SKM-1 treated with dmso at 0.1 percent for 144 hours (cell line): ENCODE measurements around the gene EEF1AKMT3.
A peak's percentile ranks its signal among the peaks of the same experiment; 100 is the strongest.

Source experiments
- DNase-seq: peaks from one replicate; lab custom pipeline; 2025; ENCODE audit not compliant: unreplicated experiment; lab: John Stamatoyannopoulos, UW

Gene EEF1AKMT3

GRCh38 chr12:57782243-57782607 lies 9.8 kb downstream of the EEF1AKMT3 start:
- no peak for DNase-seq

- peak; percentile 42 for DNase-seq
Measured at GRCh38 chr12:57782608-57783465, 10.4 kb downstream of the EEF1AKMT3 start, which contains the start of gene TSFM. Gene TSFM (plus strand): TSS chr12:57782787. CDS start chr12:57782802, 15 bp downstream.

DNA sequence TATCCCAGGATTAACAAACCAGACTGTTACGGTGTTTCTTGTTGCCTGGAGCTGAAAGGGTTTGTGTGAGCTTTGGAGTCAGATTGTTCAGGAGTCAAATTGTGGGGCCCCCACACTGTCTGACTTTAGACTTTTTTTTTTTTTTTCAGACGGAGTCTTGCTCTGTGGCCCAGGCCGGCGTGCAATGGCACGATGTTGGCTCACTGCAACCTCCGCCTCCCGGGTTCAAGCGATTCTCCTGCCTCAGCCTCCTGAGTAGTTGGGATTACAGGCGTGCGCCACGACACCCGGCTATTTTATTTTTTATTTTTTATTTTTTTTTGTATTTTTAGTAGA lies 11.0 kb downstream of the EEF1AKMT3 start:
- no peak for DNase-seq

DNA sequence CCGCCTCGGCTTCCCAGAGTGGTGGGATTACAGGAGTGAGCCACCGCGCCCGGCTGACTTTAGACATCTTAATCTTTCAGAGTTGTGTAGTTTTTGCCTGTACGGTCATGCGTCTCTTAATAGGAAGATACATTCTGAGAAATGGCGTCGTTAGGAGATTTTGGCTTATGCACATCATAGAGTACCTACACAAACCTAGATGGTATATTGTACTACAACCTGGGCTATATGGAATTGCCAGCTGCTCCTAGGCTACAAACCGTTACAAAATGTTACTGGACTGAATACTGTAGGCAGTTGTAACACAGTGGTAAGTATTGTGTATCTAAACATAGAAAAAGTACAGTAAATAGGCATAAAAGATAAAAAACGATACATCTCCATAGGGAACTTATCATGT lies 11.4 kb downstream of the EEF1AKMT3 start:
- DNase-seq = no peak

DNA sequence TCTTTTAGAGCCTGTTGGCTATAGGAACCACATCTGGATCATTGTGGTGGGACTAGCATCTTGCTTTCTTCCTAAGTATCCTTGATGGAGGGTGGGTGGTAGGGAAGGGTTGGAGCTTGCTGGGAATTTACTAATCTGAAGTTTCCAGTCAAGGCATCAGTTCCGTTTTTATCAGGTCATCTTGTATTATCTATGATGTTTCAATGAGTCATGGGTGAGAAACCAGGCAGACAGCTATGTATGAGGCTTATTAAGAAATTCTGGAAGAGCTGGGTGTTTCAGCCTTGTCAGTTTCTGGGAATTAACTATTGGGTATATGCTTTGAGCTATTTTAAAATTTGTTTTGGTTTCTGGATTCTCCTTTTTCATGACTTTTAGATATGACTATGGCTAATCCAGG lies 21.5 kb downstream of the EEF1AKMT3 start:
- no peak for DNase-seq

GRCh38 chr12:57795354-57795753 lies 22.9 kb downstream of the EEF1AKMT3 start:
- no peak for DNase-seq

GRCh38 chr12:57796996-57797395 lies 24.6 kb downstream of the EEF1AKMT3 start:
- no peak for DNase-seq

DNA sequence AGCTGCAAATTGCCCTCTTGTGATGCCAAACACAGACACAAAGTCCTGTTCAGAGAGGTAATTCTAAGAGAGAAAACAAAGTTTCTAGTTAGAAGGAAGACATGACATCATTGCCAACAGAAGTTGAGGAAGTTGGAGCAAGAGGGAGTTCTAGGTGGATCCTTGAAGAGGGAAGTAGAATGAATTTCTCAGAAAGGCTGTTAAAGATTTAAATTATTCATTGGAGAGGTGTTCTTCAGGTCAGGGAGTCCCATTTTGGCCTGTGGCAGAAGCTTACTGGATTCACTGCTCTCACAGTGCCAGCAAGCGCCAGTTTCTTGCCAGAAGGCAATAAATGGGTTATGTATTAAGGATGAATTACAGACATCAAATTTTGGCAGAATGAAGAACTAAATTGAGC lies 25.5 kb downstream of the EEF1AKMT3 start:
- DNase-seq = peak; percentile 24

- DNase-seq = no peak
Measured at GRCh38 chr12:57800965-57801364, 28.6 kb downstream of the EEF1AKMT3 start.

GRCh38 chr12:57802607-57803006 lies 30.2 kb downstream of the EEF1AKMT3 start:
- no peak for DNase-seq

DNA sequence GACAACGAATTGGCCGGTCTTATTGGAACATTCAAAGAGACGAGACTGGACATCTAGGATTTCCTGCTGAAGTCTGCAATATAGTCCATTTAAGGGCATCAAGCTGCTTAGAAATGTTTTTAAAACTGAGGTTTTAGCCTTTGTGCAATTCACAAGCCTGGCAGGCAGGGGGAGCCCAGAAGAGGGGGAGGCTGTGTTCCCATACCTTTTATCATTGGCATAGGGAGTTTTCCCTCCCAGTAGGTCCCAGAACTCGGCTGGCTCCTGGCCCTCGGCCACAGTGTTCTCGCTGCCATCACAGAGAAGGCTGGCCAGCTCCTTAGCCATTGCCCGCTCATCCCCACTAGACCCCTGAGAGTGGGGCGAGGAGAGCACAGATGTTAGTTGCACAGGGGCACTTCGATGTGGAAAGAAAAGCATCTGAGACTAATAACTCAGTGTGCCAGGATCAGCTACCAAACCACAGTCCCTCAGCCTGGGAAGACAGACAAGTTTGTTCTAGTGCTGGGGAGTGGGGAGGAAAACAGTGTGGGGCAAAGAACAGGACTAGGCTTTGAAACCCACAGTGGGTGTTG lies 31.0 kb downstream of the EEF1AKMT3 start:
- DNase-seq = peak; percentile 1

- no peak for DNase-seq
Measured at GRCh38 chr12:57806677-57807076, 34.3 kb downstream of the EEF1AKMT3 start.

DNA sequence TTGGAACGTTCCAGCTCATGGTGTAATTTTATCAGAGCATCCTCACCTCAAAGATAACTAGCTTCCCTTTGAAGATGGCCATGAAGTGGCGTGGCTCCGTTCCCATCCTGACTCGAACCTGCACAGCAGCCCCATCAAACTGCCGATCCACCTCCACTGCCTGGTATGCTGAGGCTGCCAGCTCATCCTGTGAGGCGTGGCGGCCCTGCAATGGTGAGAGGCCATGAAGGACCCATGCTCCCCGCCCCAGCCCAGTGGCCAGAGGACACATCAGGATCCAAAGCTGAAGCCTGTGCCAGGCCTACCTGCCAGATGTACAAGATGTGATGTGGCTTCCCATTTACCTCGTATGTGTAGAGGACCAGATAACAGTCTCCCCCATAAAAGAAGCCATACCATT lies 34.9 kb downstream of the EEF1AKMT3 start:
- no peak for DNase-seq

GRCh38 chr12:57808351-57808750 lies 35.9 kb downstream of the EEF1AKMT3 start:
- DNase-seq = no peak

DNA sequence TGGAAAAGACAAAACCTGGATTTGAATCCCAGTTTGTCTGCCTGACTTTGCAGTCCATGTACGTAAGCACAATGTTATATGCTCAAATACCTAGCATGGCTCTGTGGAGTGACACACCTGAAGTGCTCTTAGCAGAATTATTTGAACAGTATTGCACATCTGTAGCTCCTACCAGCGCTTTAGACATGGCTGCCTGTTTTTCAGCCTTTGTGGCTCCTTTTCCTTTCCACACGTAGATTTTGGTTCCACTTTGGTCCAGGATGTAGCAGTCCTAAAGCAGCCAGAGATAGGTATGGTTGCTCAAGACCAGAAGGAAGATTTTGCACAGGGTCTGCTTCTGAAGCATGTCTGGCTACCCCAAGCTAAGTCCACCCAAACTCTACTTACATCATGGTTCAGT lies 37.0 kb downstream of the EEF1AKMT3 start:
- no peak for DNase-seq

DNA sequence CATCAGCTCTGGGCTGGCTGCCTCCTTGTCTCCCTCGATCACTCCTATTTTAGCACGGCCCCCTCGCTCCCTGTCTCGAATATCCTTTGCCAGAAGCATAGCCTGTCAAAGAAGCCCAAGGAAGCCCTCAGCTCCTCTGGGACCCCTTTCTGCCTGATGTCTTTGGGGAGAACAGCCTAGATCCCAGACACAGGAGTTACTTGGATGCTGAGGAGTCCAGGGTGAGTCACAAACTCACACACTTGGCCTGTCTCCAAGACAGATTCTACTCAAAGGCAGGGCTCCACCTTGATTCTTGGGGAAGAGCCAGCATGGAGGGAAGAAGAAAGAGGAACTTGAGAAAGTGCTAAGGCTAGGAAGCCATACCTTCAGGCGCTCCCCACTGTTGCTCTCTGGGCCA lies 38.0 kb downstream of the EEF1AKMT3 start:
- no peak for DNase-seq

- no peak for DNase-seq
Measured at GRCh38 chr12:57811028-57811755, 38.8 kb downstream of the EEF1AKMT3 start.

DNA sequence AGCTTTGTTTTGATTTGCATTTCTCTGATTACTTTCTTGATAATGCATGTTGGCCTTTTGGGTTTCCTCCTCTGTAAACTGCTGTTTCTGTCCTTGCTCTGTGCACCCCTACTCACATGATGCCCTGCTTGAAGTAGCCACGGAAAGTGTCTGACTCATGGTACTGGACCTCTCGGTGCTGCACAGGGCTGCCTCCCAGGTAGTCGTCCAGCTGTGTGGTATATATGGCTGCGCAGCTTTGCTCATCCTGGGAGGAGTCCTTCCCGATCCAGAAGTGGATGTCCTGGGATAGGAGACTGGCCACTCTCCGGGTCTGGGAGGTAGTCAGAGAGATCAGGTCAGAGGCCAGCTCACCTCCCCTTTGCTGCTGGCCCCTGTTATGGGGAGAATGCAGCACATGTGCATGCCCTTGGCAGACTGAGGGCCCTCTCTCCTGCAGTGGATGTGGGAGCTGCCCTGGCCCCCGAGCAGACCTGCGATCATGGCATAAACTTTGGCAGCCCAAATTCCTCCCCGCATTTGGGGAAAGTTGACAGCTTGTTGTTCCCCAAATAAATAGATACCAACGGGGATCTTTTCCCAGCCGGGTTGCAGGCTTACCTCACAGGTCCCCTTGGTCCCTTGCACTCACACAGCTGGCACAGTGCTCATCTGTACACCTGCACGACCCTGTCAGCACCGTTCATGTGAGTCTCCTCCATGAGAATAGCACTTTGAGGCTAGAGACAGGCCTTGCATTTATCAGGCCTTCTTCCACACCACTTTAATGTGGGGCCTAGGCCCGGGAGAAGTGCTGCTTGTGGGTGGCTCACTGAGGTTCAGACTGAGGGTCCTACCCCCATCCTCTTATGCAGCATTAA lies 40.9 kb downstream of the EEF1AKMT3 start:
- no peak for DNase-seq

DNA sequence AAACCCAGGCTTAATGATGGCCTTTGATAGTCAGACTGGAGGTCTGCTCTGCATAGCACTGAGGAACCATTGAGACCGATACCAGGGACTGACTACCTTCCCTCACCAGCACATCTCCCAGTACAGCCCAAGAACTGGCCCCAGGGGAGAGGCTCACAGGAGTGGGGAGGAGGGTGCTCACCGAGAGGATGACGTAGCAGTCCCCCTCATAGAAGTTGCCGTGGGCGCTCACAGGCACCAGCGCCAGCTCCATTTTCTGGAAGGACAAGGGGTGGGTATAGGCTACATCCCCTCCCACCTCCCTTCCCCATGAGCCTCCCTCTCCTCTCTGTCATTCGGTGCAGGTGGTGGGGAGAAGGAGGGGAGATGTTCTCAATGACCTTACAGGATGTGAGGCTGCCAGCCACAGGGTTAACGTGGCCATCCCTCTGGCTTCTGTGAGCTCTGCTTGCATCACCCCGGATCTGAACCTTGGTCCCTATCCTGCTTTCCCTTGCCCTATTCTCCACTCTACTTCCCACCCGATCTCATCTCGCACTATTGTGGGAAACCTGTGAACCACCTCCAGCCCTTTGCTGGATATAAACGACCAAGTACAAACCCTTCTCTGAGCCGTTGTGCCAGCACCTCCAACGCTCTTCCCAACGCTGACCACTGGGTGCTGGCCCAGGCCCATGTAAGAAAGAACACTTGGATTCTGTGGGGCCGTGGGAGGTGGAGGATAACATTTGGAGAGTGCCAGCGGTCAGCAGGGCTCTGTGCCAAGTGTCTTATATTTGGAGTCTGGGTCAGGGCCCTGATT lies 41.8 kb downstream of the EEF1AKMT3 start:
- DNase-seq = no peak
